ENCODE data around the gene HADHB.
A peak's percentile ranks its signal among the peaks of the same experiment; 100 is the strongest.

HADHB gene

DNA sequence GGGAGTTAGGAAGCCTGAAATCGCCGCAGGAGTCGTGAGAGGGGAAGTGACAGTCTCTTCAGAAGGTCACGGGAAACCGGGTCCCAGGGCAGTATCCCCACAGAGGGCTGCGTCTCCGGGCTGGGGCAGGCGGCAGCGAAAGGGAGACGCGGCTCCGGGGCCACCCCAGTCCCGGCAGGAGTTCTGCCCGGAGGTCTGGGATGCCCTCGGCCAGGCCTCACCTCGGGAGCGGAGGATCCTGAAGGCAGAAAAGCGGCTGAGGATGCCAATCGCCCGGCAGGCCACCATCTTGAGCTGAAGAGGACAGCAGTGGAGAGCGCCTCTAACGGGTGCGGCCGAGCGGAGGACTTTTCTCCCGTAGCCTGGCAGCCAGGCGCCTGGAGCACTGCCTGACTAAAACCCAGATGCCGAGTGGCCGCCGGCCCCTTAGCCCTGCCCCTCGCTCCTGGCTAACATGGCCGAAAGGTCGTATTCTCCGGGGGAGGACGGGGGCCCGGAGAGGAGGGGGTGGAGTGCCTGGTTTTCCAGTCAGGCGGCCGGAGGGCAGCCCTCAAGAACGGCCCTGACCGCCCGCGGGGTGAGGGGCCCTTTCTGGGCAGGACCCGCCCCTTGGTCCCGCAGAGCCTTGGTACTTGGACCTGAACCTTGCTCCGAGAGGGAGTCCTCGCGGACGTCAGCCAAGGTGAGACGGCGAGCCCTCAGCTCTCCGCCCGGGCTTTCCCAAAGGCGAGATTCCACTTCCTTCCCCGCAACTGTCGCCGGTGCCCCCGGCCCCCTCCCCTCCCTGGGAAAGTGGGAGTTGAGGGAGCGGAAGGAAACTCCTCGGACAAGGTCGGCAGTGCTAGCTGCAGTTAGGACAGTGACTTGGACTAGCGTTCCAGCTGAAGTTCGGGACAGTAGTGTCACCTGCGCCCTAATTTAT is at the start of gene HADHB, which contains the start of gene HADHA:
Gene HADHB, plus strand, starts transcription at position 631 of the 922 bp plus-strand sequence. CDS start 9,316 bp downstream, outside the sequence.
Gene HADHA, minus strand, starts transcription at position 324 of the 922 bp plus-strand sequence. Its CDS starts 36 bp downstream, at position 288.
- DNase-seq = peak; percentile 80

DNA sequence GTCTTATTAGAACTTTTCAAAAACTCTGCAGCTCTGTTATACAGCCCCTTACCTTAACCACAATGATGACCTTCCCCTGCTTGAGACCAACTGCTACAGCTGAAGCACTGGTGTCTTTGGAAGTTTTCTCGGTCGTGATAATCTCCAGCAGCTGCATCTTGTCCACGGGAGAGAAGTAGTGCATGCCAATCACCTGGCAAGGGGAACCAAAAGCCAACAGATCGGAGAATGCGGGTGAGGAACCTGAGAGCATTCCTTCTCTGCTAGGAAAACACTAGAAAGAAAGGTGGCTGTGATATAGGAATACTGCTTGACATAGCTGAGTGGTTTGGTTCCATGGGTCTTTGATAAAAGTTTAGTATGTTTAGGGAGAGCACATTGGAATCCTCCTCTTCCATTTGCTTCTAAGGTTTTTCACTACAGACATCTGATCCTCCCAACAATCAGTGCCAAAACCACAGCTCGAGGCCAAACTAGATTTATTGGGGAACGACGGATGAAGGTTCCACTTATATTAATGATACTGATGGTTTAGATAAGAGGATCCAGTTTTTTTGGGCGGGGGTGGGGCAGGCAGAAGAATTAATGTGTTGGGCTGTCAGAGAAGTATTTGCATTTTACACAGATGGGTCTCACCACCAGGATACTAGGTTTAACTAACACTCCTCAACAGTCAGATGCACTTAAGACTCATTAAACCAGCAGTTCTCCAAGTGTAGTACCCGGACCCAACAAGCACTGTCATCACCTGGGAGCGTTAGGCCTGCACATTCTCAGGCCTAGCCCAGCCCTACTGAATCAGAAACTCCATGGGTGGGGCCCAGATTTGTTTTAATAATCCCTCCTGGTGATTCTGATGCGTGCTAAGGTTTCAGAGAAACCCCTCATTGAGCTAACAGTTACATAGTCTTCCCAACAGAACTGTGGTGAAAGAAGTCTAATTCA is 49.4 kb upstream of the HADHB start:
- DNase-seq = no peak

DNA sequence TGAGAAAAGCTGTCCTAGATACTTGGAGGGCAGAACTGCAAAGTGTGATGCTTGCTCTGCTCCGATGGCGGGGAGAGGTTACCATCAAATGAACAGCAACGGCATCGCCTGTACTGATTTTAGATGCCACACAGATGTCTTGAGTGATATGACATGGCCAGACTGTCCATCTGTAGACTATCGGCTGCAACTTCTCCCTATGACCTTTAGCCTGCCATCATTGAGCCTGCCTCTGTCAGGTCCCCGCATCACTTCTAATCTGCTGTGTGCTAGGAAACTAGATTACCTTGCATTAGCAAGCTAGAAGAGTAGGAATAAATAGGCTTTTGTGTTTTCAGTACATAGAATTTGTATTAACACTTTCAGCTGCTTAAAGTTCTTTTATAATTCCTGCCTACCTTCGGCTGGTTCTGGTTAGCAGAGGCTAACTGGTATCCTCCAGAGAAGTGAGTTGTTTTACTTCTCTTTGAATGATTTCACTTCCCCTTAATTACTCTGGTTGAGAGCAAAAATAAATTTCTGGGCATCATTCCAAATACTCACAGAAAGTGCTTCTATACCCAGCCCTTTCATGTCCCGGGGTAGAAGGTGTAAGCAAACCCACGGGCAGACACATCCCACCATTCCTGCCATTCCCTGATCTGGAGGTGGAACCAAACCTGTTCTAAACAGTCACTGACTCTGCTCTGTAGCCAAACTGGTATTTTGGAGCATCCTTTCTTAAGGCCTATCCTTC is 47.9 kb upstream of the HADHB start:
- no peak for DNase-seq

DNA sequence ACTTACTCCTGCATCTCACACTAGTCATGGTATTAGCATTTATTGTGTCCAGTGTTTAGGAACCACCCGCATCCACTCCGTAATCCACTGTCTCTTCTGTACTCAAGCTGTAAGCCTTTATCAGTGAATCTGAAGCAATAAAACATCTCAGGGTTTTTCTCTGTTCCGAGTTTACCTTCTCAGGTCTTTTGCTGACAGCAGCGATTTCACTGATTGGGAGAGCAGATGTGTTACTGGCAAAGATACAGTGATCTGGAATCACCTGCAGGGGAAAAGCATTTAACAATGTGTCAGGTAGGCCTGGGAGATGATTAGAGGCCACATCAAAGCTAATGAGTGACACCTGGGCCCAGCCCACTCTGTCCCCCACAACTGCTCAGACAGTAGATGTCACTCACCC is 47.2 kb upstream of the HADHB start:
- no peak for DNase-seq

DNA sequence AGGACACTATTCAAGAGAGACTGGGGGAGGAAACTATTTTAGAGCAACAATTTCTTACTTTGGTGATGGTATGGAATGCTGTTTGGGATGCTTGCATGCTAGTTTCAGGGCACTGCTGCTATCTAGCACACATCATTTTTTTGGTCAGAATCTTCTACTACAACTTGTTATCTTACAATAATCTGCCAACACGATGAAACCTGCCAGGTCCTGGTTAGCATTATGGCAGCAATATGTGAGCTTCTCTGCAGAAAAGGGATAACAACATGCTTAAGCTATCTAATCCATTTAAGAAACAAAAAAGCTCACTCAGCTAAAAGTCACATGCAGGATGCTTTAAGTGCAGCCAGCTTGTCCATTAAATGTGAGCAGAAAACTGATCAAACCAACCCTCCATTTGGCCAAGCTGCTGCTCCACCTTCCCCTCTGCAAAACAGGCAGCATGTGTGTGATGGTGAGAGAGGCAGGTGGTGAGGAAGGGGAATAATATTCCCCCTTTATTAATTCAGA is 41.7 kb upstream of the HADHB start:
- no peak for DNase-seq

DNA sequence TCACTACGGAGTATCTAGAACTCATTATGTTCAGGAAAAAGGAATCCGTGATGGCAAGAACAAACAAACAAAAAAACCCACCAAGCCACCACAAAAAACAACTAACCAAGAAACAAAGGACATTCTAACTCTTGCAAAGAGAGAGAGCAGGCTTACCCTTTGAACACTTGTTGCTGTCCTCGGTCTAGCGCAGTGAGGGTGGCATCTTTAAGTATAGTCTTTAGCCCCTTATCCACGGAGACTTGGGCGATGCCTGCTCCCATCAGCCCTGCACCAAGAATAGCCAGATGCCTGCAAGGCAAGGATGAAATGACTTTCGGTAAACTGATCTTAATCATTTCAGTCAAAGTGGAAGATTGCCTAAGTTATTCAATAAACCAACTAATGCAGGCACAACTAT is 40.8 kb upstream of the HADHB start:
- no peak for DNase-seq

DNA sequence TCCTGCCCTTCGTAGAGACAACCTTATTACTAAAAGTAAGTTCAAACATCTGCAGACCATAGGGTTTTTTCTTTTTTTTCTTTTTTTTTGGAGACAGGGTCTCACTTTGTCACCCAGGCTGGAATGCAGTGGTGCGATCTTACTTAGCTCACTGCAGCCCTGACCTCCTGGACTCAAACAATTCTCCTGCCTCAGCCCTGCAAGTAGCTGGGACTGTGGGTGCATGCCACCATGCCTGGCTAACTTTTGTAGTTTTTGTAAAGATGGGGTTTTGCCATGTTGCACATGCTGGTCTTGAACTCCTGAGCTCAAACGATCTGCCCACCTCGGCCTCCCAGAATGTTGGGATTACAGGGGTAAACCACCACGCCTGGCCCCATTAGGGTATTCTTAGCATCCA is 32.7 kb upstream of the HADHB start:
- DNase-seq = no peak

DNA sequence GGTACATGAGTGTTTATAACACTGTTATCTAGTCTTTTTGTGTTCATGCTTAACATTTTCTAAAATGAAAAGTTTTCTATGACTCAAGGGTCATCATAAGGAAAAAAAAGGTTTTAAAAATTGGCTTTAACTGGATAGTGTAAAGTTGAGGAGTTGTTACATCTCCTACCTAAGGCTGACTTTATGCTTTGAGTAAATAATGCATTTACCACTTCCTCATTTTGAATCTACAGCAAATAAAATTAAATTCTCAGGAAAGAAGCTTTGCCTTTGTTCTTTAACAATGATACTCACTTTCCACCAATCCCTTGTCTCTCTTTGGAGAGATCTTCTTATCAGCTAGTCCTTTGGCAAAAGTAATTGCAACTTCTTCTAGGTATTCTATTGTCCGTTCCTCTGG is 30.0 kb upstream of the HADHB start:
- no peak for DNase-seq

DNA sequence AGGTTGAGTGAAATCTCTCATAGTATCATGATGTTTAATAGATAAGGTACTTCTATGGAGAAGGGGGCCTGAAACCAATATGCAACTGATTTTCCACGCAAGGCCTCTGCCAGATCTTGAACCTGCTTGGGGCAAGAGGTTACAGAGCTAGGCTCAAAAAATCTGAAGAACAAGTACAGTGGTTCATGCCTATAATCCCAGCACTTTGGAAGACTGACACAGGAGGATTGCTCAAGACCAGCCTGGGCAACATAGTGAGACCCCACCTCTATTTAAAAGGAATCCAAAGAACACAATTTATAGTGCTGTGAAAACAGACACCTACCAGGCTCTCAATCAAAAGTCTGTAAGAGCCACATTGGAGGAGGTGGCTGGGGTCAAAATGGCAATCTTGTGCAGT is 28.9 kb upstream of the HADHB start:
- DNase-seq = no peak

DNA sequence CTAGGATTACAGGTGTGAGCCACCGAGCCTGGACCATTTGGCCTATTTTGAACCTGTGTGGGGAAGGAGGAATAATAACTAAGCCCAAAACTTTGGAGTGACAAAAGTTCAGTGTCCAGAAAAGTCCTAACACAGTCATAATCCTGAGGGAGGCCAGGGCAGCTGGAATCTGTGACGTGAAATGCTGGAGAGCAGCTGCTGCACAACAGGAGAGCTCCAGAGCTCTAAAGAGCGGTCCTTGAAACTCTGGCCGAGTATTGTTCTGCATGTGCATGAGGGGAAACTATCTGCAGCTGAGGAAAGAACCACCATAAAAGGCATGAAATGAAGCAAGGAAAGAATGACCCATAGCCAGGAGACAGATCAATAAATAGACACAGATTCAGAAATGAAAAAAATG is 28.2 kb upstream of the HADHB start:
- no peak for DNase-seq

DNA sequence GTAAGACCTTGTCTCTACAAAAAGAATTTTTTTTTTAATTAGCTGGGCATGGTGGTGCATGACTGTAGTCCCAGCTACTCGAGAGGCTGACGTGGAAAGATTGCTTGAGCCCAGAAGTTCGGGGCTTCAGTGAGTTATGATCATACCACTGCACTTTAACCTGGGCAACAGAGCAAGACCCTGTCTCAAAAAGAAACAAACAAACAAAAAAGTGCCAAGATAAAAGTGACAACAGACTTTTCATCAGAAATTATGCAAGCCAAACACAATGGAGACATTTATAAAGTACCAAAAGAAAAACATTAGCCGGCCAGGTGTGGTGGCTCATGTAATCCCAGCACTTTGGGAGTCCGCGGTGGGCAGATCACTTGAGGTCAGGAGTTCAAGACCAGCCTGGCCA is 27.0 kb upstream of the HADHB start:
- no peak for DNase-seq

DNA sequence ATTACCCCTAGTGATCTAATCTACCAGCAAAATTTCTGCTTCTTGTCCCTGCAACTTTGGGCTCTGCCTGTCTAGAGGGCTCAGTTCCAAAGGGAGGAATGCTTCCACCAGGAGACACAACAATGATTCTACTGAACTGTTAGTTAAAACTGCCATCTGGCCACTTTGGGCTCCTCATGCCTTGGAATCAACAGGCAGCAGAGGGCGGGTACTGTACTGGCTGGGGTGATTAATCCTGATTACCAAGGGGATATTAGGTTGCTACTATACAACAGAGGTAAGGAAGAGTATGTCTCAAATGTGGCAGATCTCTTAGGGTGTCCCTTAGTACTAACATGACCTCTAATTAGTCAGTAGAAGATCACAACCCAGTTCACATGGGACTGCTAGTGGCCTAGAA is 21.7 kb upstream of the HADHB start:
- DNase-seq = no peak

DNA sequence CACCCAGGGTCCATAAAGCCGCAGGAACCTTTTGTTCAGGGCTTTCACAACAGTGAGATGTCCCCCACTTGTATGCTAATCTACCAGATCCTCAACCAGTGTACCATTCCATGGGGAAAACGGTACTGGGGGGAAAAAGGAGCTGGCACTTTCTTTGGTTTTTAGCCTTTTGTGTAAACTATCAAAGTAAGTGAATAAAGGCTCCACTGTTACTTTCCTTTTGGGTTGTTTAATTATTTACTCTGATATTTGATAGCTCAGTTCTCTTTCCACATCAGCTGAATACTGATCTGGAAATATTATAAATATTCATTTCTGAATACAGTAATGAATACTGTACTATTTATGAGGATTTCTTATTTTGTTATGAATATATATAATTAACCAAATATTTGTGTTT is 20.6 kb upstream of the HADHB start:
- DNase-seq = no peak

DNA sequence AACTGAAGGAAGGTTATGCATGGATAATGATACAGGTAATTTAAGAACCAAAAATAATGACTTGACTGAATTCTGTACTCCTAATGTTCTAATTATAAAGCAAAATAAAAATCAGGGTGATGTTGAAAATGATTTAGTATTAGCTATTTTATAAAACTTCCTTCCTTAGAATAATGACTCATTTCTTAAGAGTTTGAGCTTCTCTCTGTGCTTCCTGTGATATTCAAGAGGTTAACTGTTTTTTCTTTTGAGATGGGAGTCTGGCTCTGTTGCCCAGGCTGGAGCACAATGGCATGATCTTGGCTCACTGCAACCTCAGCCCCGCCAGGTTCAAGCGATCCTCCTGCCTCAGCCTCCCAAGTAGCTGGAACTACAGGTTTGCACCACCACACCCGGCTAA is 15.1 kb upstream of the HADHB start:
- no peak for DNase-seq

DNA sequence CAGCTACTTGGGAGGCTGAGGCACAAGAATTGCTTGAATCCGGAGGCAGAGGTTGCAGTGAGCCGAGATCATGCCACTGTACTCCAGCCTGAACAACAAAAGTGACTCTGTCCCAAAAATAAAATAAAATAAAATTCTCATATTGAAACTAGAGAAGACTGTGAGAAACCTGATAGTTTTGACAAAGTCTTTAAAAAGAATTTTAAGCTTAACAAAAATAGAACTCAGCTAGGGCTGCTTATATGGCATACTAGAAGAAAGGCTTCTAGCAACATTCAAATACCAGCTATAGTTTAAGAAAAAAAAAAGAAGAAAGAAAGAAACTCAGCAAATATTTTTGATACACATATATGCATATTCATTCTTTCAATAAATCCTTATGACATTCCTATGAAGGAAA is 13.9 kb upstream of the HADHB start:
- no peak for DNase-seq

DNA sequence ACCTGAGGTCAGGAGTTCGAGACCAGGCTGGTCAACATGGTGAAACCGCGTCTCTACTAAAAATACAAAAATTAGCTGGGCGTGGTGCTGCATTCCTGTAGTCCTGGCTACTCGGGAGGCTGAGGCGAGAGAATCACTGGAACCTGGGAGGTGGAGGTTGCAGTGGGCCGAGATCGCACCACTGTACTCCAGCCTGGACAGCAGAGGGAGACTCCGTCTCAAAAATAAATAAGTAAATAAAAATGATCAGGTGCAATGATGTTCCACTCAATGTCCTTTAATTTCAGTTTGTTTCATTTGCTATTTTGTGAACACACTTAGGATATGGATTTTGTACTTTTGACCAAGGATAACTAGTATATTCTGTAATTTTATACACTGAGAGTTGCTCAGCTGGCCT is 9.7 kb upstream of the HADHB start:
- no peak for DNase-seq

DNA sequence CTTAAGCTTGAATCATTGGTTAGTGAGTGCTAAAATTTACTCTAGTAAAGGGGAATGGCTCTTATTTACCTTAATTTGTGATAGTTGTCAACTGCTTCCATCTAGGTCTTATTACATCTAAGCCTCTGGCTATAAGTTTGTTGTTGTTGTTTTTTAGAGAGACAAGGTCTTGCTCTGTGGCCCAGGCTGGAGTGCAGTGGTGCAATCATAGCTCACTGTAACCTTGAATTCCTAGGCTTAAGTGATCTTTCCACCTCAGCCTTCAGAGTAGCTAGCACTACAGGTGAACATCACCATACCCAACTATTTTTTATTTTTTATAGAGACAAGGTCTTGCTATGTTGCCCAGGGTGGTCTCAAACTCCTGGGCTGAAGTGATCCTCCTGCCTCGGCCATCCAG is 6.9 kb upstream of the HADHB start:
- no peak for DNase-seq

DNA sequence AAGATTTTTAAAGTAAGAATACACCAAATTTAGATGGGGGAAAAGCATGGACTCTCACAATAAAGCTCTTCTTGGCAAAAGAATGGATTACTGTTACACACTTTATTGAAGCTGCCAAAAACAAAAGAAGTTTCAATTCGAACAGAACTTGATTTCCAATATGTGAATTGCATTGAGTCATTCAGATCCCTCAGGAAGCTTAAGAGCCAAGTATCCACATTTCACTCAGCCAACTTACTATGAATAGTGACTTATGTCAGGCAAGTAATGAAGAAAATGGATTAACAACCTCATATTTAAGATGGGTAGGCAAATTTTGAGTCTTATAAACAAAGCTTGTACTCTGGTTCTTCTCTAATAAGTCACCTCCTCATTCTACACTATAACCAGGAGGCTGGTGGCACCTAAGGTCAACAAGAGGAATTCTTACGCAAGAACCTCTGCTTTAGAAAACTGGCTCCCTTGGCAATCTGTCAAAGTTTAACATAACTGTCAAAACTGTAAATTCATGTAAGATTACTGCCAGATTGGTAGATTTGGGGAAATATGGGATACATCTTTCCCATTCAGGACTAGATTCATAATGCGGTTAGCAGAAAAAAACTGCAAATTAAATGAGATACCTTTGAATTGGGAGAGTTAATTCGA is 6.3 kb upstream of the HADHB start:
- DNase-seq = no peak

DNA sequence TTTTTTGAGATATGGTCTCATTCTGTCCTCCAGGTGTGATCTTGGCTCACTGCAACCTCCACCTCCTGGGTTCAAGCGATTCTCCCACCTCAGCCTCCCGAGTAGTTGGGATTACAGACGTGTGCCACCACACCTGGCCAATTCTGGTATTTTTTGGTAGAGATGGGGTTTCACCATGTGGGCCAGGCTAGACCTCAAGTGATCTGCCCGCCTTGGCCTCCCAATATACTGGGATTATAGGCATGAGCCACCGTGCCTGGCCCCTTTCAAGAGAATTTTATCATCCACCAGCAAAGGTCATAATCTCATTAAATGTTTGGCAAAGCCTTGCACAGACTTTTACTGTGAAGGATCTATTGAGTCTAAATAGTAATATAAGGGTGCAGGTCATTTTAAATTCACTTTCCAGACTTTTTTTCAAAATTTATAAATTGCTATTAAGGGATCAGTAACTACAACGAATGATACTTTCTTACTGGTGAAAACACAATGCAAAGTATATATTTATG is 2.8 kb upstream of the HADHB start:
- no peak for DNase-seq

DNA sequence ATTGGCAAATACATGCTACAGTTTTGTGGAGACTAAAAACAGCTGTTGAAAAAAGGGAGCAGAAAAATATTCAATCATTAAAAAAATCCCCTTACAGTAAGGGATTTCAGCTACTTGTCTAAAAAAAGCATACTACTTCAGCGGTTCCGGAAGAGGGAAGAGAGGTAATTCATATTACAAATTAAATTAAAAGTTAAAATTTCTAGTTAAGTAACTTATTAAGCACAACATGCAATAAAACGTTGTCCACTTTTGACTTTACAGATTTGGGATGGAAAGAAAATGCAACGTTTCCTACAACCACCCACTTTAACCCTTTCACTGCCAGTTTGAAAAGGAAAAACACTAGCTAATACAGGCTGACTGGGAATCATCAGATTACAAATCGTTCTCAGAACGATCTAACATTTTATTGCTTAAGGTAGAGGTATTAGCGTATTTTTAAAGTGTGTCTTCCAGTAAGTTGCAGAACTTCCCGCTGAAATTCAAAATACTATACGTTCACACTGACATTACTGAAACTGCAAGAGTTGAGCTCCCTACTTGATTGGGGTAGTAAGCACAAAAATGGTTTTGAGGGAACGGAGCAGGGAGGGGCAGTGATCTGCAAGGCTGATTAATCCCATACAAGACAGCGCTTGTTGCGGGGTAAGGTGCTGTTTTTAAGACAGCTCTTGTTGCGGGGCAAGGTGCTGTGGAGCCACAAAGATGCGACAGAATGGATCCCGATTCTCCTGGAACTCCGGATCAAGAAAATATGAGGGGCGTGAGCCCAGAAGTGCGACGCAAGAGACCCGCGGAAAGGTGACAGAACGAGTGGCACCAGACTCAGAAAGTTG is 1.1 kb upstream of the HADHB start:
- DNase-seq = peak; percentile 3

DNA sequence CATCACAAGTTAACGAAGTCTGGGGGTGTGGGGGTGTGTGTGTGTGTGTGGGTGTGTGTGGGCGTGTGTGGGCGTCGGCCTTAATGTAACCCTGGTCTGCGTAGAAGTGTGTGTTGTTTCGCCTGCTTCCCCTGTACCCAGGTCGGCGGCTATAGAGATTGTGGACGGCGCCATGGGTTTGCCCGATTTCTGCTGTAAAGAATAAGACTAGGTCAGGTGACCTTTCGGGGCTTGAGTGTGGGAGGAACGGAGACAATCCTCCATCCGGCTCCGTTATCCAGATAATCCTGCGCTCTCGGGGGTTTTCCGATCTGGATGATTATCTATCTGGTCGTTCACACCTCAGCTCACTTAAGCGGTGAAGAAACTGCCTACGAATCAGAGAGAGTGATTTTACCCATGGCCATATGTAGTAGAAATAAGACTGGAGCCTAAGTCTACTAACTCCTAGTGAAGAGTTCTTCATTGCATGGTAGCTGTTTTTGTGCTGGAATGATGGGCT is 543 bp downstream of the HADHB start:
- DNase-seq = peak; percentile 50

Measured in activated CD4-positive, alpha-beta T cell treated with anti-CD3 and anti-CD28 coated beads, Interleukin-2, amount 50 U/mL, for 1 hour (primary cell).